Endodermal cell (in vitro differentiated cells): ENCODE results near the gene DOCK4. TPM values are rescaled to one million over a fixed set of nuclear protein-coding genes. Genes with fewer than 3 reads are reported as not detected.

ENCODE experiments used
- DNase-seq: peaks from one replicate; pipeline ENCODE4 v3.0.0-alpha.2; 2017
- H3K27ac ChIP-seq: 2 replicates; pipeline ENCODE4 v1.5.1; 2013; ENCODE audit warnings: mild to moderate bottlenecking, low read depth, low read length, moderate library complexity
- H3K27me3 ChIP-seq: 2 replicates; pipeline ENCODE4 v1.6.1; 2013; ENCODE audit warnings: mild to moderate bottlenecking, low read length, moderate library complexity; ENCODE audit not compliant: insufficient read depth, control insufficient read depth, poor library complexity, severe bottlenecking
- H3K36me3 ChIP-seq: 2 replicates; pipeline ENCODE4 v1.7.0; 2013; ENCODE audit warnings: mild to moderate bottlenecking, low read length, moderate library complexity; ENCODE audit not compliant: control insufficient read depth, insufficient read depth
- H3K4me1 ChIP-seq: one replicate; pipeline ENCODE4 v1.7.0; 2013; ENCODE audit warnings: low read length; ENCODE audit not compliant: control insufficient read depth, insufficient read depth
- H3K4me3 ChIP-seq: 2 replicates; pipeline ENCODE4 v1.5.1; 2013; ENCODE audit warnings: mild to moderate bottlenecking, low read length, moderate library complexity
- H3K9ac ChIP-seq: 2 replicates; pipeline ENCODE4 v1.6.1; 2013; ENCODE audit warnings: mild to moderate bottlenecking, low read length, moderate library complexity; ENCODE audit not compliant: poor library complexity, severe bottlenecking; ENCODE audit errors: extremely low read depth
- H3K9me3 ChIP-seq: 2 replicates; pipeline ENCODE4 v1.6.1; 2013; ENCODE audit warnings: mild to moderate bottlenecking, low read length, moderate library complexity; ENCODE audit not compliant: control insufficient read depth
- H3K27ac Mint-ChIP-seq: 2 replicates; pipeline ENCODE4 v1.8.0; 2020; ENCODE audit warnings: mixed read lengths
- H3K27me3 Mint-ChIP-seq: 2 replicates; pipeline ENCODE4 v1.8.0; 2021; ENCODE audit warnings: mild to moderate bottlenecking, mixed read lengths; ENCODE audit not compliant: insufficient read depth
- H3K36me3 Mint-ChIP-seq: 2 replicates; pipeline ENCODE4 v1.8.0; 2020; ENCODE audit warnings: low read depth, mixed read lengths
- H3K4me1 Mint-ChIP-seq: 2 replicates; pipeline ENCODE4 v1.8.0; 2020; ENCODE audit warnings: mixed read lengths
- H3K4me3 Mint-ChIP-seq: 2 replicates; pipeline ENCODE4 v1.8.0; 2020; ENCODE audit warnings: mild to moderate bottlenecking, moderate library complexity, mixed read lengths
- H3K9me3 Mint-ChIP-seq: 2 replicates; pipeline ENCODE4 v1.8.0; 2020; ENCODE audit warnings: mild to moderate bottlenecking, mixed read lengths
- WGBS, 2 experiments: methylation state at CpG; one replicate each; pipeline versions ENCODE4 v1.1.5 to v1.1.7; 2013; ENCODE audit warnings: missing lambda C conversion rate in 2 of 2, mixed read lengths in 1 of 2; ENCODE audit not compliant: insufficient coverage in 1 of 2, insufficient read length in 1 of 2; 5-methylcytosine and 5-hydroxymethylcytosine counted together
- total RNA-seq, 2 donors: library from RNA; stranded (reverse); fragmentation: NEBNext Ultra II Directional in 1 of 2; extraction: Animal tissue kit (Norgen Biotek cat#: 25700) in 1 of 2; gene quantifications; 2 replicates in 1 of 2; 3 replicates in 1 of 2; pipeline ENCODE4 v1.2.1, GENCODE V29; 2021
- TF ChIP-seq, protein P1 (sequence below): fragments of 200-600 bp; sonication (generic); conservative IDR thresholded peaks from 2 replicates; pipeline ENCODE4 v1.5.0; 2021; ENCODE audit warnings: antibody characterized with exemption, mild to moderate bottlenecking

The DOCK4 gene
- total RNA-seq, 2 donors from 2014 or later: 11.2 to 15.3 TPM

DNA sequence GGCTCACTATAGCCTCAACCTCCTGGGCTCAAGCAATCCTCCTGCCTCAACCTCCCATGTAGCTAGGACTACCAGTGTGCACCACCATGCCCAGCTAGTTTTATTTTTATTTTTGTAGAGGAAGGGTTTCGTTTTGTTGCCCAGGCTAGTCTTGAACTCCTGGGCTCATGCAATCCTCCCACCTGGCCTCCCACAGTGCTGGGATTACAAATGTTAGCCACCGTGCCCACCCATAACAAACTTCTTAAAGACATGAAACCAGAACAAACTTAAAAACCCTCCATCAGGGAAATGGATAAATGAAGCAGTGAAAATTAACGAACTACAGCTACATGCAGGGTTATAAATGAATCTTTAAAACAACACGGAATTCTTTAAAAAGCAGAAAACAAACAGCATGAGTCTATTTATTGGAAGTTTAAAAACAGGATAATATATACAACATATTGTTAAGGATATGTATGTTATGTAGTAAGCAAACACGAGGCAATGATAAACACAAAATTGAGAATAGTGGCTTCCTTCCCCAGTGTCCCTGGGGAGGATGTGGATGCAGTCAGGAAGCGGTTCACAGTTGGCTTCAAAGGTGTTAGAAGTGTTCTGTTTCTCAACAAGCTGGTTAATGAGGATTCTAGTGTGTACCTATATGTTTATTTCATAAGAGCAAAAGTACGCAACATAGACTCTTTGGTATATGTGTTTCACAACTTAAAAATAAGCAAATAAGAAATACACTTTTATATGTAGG, 515.7 kb downstream of the DOCK4 start:
- Mint-ChIP-seq H3K27ac (no peak overlapping the region), H3K9me3 (no peaks in the 10 kb centered on the region), H3K36me3 (no peaks in the 10 kb centered on the region), H3K27me3 (peaks cover 9% of the 10 kb centered on the region), H3K4me3 (no peak overlapping the region), H3K4me1 (no peaks in the 10 kb centered on the region)
- H3K4me3 ChIP-seq: no peak overlapping the region
- no peaks in the 10 kb centered on the region for H3K9me3 ChIP-seq
- no peaks in the 10 kb centered on the region for H3K27me3 ChIP-seq
- 78 to 83% methylated on average over 2 to 6 of the region's 7 CpGs for WGBS, 2 experiments
- no peaks in the 10 kb centered on the region for H3K4me1 ChIP-seq
- H3K27ac ChIP-seq: no peak overlapping the region
- H3K9ac ChIP-seq: no peak overlapping the region
- no peak for DNase-seq
- H3K36me3 ChIP-seq: no peaks in the 10 kb centered on the region
- TF ChIP-seq, protein P1, sequence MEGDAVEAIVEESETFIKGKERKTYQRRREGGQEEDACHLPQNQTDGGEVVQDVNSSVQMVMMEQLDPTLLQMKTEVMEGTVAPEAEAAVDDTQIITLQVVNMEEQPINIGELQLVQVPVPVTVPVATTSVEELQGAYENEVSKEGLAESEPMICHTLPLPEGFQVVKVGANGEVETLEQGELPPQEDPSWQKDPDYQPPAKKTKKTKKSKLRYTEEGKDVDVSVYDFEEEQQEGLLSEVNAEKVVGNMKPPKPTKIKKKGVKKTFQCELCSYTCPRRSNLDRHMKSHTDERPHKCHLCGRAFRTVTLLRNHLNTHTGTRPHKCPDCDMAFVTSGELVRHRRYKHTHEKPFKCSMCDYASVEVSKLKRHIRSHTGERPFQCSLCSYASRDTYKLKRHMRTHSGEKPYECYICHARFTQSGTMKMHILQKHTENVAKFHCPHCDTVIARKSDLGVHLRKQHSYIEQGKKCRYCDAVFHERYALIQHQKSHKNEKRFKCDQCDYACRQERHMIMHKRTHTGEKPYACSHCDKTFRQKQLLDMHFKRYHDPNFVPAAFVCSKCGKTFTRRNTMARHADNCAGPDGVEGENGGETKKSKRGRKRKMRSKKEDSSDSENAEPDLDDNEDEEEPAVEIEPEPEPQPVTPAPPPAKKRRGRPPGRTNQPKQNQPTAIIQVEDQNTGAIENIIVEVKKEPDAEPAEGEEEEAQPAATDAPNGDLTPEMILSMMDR: no peak

DNA sequence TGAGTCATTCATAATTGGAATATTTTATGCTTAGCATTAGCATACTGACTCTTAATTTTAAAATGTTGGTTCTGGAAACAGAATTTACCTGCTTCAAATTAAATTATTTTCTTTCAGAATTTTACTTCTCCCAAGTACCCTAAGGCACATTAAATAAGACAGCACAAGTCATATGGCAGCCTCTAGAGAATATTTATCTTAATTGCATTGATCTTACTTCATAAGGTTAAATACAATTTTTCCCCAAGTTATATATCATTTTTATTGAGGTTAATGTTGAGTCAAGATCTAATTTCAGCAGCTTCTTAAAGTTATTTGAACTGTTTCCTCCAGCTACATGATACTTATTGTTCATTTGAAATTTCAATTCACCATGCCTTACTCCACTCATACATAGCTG, 520.9 kb downstream of the DOCK4 start:
- no peaks in the 10 kb centered on the region for H3K9me3 Mint-ChIP-seq
- no peak overlapping the region for H3K4me3 Mint-ChIP-seq
- no peak overlapping the region for H3K27ac Mint-ChIP-seq
- TF ChIP-seq, protein P1: no peak
- no peak overlapping the region for H3K27ac ChIP-seq
- peaks cover 2% of the 10 kb centered on the region for H3K27me3 Mint-ChIP-seq
- H3K4me1 Mint-ChIP-seq: no peaks in the 10 kb centered on the region
- no peak overlapping the region for H3K9ac ChIP-seq
- H3K36me3 Mint-ChIP-seq: no peaks in the 10 kb centered on the region
- DNase-seq: no peak
- H3K36me3 ChIP-seq: no peaks in the 10 kb centered on the region
- H3K4me1 ChIP-seq: no peaks in the 10 kb centered on the region
- H3K4me3 ChIP-seq: no peak overlapping the region
- no peaks in the 10 kb centered on the region for H3K9me3 ChIP-seq
- H3K27me3 ChIP-seq: no peaks in the 10 kb centered on the region

DNA sequence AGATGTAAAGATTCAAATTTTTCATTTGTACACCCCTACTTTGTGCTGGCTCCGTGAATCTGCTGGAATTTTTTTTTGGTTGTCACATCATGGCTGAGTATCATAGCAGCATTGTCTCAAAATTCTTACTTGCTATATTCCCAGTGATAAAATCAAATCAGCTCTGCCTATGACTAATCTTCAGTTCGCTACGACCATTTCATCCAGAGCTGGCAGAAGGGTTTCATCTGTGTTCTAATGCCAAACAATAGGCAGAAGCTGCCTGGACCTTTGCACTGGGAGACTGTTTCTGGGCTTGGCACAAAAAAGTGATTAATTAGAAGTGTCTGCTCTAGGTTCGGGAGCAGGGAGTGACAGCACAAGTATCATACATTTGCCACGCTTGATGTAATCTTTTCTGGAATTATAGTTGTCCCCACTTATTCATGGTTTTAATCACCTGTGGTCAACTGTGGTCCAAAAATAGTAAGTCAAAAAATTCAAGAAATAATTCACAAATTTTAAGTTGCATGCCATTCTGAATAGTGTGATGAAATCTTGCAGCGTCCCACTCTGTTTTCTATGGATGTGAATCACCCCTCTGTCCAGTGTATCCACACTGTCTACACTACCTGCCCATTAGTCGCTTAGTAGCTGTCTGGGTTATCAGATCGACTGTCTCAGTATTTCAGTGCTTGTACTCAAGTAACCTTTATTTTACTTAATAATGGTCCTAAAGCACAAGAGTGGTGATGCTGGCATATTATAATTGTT, 523.4 kb downstream of the DOCK4 start:
- Mint-ChIP-seq H3K27ac (no peak overlapping the region), H3K36me3 (no peaks in the 10 kb centered on the region), H3K9me3 (no peaks in the 10 kb centered on the region), H3K27me3 (peaks cover 4% of the 10 kb centered on the region), H3K4me1 (no peaks in the 10 kb centered on the region), H3K4me3 (no peak overlapping the region)
- H3K9ac ChIP-seq: no peak overlapping the region
- no peaks in the 10 kb centered on the region for H3K9me3 ChIP-seq
- 93 to 96% methylated on average over 6 to 8 of the region's 8 CpGs for WGBS, 2 experiments
- no peak overlapping the region for H3K4me3 ChIP-seq
- DNase-seq: no peak
- H3K4me1 ChIP-seq: no peaks in the 10 kb centered on the region
- no peak overlapping the region for H3K27ac ChIP-seq
- H3K36me3 ChIP-seq: no peaks in the 10 kb centered on the region
- TF ChIP-seq, protein P1: no peak
- no peaks in the 10 kb centered on the region for H3K27me3 ChIP-seq
